ENCODE data around the gene CFAP61. TPM values are rescaled to one million over a fixed set of nuclear protein-coding genes. Genes with fewer than 3 reads are reported as not detected.

The CFAP61 gene
- total RNA-seq, 4 donors from 2014 or later: 0.18 to 0.80 (median 0.57) TPM

GRCh38 chr20:20407891-20408805 is 355.8 kb downstream of the CFAP61 start:
- no peaks in the 10 kb centered on the region for H3K27me3 ChIP-seq
- TF ChIP-seq, protein P1, sequence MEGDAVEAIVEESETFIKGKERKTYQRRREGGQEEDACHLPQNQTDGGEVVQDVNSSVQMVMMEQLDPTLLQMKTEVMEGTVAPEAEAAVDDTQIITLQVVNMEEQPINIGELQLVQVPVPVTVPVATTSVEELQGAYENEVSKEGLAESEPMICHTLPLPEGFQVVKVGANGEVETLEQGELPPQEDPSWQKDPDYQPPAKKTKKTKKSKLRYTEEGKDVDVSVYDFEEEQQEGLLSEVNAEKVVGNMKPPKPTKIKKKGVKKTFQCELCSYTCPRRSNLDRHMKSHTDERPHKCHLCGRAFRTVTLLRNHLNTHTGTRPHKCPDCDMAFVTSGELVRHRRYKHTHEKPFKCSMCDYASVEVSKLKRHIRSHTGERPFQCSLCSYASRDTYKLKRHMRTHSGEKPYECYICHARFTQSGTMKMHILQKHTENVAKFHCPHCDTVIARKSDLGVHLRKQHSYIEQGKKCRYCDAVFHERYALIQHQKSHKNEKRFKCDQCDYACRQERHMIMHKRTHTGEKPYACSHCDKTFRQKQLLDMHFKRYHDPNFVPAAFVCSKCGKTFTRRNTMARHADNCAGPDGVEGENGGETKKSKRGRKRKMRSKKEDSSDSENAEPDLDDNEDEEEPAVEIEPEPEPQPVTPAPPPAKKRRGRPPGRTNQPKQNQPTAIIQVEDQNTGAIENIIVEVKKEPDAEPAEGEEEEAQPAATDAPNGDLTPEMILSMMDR (IDR thresholded peaks at IDR 0.05): no peak
- TF ChIP-seq EP300 (IDR thresholded peaks at IDR 0.05) (no peak), POLR2AphosphoS5 (IDR thresholded peaks at IDR 0.05) (no peak), POLR2A (IDR thresholded peaks at IDR 0.05) (no peak)
- no peaks in the 10 kb centered on the region for H3K36me3 ChIP-seq
- DNase-seq (ENCODE audit: low spot score in 2 of 2): no peak
- WGBS: 56% methylated on average over 6 of the region's 6 CpGs
- H3K4me3 ChIP-seq: no peak overlapping the region
- H3K4me1 ChIP-seq: no peaks in the 10 kb centered on the region
- H3K9me3 ChIP-seq: no peaks in the 10 kb centered on the region
- H3K27ac ChIP-seq: no peak overlapping the region

- WGBS: 97% methylated on average over 4 of the region's 4 CpGs
- no peaks in the 10 kb centered on the region for H3K9me3 ChIP-seq
- no peak for DNase-seq (ENCODE audit: low spot score in 2 of 2)
- H3K27me3 ChIP-seq: no peaks in the 10 kb centered on the region
- H3K36me3 ChIP-seq: no peaks in the 10 kb centered on the region
- no peak overlapping the region for H3K27ac ChIP-seq
- H3K4me3 ChIP-seq: no peak overlapping the region
- no peak for TF ChIP-seq POLR2A (IDR thresholded peaks at IDR 0.05)
- no peak for TF ChIP-seq POLR2AphosphoS5 (IDR thresholded peaks at IDR 0.05)
- TF ChIP-seq, protein P1 (IDR thresholded peaks at IDR 0.05): no peak
- TF ChIP-seq EP300 (IDR thresholded peaks at IDR 0.05): no peak
- no peaks in the 10 kb centered on the region for H3K4me1 ChIP-seq
Observed at GRCh38 chr20:20409331-20409730, 357.0 kb downstream of the CFAP61 start.

Other genes starting within 250 kb of the CFAP61 start
- gene NAA20, start 35.2 kb upstream of the CFAP61 start, total RNA-seq: 10 to 100 TPM; 20.4 to 38.1 (median 36.5) TPM
- 10 to 100 TPM; 13.6 to 19.4 (median 16.7) TPM for gene CRNKL1, start 66 bp upstream of the CFAP61 start, total RNA-seq

All from suprapubic skin (tissue), 4 donors.